GM18867 (cell line): ENCODE measurements around the gene MBNL3.

Experiments used
- ATAC-seq: cut with Tn5 transposase; IDR thresholded peaks from one replicate; pipeline ENCODE4 v1.9.1; 2021; ENCODE audit warnings: mild to moderate bottlenecking, moderate library complexity; ENCODE audit not compliant: unreplicated experiment

The MBNL3 gene

GRCh38 chrX:132425744-132426318 is 63.0 kb downstream of the MBNL3 start:
- no peak for ATAC-seq

DNA sequence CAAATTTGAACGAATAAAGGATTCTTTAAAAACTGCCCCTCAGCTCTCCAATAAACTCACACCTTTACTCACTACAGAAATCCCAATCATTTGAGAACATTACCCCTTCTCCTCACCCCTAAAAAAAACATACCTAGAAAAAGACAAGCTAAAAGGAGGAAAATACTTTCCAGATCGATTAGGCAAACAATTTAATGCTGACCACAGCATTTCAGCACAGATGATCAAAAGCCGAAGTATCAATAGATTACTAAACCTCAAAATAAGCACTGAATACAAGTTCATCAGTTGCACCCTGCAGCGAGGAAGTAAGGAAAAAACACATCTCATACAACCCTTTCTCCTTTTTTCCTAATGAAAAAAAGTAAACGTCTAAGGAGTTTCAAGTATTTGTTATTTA is 65.5 kb downstream of the MBNL3 start:
- ATAC-seq: no peak

DNA sequence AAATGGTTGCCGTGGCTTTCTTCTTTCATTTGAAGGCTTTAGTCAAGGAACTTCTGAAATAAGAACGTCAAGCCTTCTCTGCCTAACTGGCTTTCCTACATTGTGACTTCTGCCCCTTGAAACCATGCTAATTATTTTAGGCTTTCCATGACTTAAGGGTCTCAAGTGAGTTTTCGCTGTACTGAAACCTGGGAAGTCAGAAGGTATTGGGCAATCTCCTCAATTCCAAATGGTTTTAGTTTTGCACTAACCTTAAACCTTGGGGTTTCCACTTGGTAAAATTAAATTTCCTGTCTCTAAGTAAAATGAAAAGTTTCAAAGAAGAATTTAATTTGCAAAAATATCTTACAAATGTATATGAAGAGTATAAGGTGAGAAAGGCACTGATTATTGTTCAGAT is 73.8 kb downstream of the MBNL3 start:
- ATAC-seq: no peak

- no peak for ATAC-seq
These were observed 74.4 kb downstream of the MBNL3 start for GRCh38 chrX:132414404-132414803.

DNA sequence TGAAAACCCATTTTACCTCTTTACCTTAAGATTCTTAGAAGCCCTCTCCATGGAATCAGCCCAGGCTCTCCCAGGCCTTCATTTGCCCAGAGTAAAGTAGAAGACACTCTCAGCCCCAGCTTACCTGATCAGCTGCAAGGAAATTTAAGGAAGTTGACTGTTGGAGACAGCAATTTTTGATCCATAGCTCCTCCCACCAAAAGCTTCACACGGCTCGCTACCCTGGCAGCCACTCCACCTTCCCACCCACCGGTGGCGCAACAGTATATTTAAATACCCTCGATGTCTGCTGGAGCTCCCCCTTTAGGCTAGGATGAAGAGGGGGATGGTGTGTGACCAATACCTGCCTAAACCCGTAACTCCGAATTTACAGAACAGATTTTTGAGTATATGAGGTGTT is 75.4 kb downstream of the MBNL3 start:
- ATAC-seq: no peak

DNA sequence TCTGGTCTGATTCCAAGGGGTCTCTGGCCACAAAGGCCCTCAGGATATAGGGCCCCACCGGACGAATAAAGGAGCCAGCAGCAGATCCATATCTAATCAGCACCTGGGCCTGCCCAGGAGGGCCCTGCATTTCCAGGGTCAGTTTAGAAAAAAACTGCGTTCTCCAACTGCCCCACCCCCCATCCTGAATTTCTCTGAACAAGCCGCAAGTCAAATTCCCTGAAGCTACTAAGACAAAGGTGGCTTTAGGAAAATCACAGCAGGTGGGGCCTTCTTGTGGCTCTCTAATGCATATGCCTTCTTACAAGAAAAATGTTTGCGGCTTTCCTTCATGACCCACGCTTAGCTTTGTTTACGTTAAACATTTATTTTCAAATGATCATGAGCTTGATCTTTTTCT is 76.6 kb downstream of the MBNL3 start:
- ATAC-seq: no peak

DNA sequence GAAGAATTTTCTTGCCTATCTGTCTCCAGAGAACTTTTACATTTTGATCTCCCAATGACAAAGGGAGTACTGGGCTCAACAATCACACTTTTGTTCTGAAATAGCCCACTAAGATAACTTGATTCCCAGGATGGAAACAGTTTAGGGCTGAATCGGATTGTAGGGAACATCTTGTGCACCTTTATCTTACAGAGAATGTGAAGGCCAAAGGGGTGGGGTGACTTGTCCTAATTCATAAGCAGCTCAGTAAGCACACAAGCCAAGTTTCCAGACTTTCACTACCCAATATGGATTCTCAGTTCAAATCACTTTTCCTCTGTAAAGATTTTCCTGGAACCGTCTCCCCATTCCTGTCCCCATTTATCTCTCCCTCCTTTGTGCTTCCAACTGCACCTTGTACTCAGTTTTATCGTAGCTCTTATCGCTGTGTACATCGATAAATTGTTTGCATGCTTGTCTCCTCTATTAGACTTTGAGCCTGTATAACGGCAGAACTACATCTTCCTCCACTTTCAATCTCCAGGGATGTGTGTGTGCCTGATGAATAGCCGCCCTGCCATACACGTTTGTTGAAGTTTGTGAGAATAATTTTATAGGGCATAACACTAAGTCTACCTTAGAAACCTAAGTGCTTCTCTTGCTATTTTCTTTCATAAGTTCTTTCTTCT is 77.4 kb downstream of the MBNL3 start:
- no peak for ATAC-seq

- no peak for ATAC-seq
These were observed 78.9 kb downstream of the MBNL3 start for GRCh38 chrX:132409780-132410556.

DNA sequence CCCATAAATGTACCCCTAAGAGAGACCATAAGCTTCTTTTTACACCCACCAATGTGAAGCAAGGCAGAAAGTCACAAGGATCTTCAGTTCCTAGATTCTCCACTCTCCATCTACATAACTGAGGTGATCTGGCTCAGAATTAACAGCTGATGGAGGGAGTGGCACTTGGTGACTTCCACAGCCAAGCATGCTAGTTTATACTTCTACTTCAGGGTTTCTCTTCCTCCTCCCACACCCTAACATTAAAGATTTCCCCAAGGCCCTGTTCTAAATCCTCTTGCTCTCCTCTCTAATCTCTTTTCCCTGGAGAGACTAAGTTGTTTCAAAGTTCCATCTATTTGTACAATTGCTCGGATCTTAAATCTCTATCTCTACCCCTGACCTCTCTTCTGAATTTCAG is 81.1 kb downstream of the MBNL3 start:
- no peak for ATAC-seq

DNA sequence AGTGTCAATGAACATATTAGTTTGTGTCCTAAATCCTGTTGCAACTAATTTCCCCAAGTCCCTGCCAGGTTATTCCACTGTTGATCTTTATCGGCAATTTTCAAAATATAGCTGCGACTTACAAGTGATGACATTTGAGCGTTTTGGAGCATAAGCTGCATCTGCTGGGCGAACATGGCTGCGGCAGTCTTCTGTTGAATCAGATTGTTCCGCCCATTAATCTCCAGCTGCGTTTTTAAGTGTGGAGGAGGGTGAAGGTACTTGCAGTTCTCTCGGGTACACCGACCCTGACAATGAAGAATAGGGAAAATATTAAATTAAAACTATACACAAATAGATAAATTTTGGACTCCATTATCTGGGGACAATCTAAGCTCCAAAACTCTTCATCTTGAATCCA is 82.7 kb downstream of the MBNL3 start:
- ATAC-seq: no peak

DNA sequence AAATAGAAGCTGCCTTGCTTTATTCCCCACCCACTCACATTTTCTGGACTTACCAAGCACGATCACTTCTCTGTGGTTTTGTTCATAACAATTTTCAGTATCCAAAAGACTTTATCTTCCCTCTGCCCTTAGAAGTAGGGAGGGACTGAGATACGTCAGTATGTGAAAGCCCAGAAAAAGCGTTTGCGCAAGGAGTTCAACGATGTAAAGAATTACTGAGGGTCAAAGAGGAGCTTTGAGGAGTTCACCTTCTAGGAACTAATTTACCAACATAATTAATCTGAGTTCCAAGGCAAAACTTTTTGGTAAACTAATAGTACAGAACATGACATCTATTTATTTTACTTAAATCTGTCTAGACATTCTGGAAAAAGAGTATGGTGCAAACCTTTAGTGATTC is 84.6 kb downstream of the MBNL3 start:
- no peak for ATAC-seq

GRCh38 chrX:132401935-132402334 is 86.9 kb downstream of the MBNL3 start:
- no peak for ATAC-seq

DNA sequence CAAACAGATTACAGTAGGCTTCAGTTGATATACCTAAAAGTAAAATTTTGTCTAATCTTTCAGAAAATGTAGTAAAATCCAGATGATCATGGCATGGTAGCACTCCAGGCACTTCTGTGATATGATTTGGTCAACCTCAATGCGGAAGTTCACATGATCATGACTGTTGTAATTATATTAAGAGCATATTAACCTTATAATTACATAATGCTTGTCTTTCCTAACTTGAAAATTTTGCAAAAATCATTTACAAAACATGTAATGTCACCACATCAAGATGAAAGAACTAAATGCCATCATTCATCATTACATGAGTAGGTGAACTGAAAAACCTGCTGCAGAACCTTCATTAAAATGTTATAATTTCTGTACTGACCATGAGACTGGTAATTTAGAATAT is 88.1 kb downstream of the MBNL3 start:
- ATAC-seq: no peak

GRCh38 chrX:132395645-132396044 is 93.2 kb downstream of the MBNL3 start:
- no peak for ATAC-seq

DNA sequence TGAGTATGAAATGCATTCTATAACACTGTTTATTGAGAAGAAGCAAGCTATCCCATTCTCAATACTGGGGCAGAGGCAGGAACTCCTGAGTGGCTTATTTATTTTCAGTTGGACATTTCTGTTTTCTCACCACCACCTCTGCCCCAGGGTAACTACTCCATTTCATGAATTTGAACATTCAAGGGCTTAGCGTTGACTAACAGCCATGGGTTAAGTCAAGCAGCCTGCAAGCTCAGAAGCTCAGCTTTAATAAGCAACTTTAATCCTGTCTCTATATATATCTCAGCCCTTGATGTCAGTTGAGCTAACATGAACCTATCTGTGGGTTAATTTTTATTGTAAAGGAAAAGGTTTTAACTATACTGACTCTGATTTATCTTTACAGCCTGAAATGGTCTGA is 93.8 kb downstream of the MBNL3 start:
- ATAC-seq: no peak

DNA sequence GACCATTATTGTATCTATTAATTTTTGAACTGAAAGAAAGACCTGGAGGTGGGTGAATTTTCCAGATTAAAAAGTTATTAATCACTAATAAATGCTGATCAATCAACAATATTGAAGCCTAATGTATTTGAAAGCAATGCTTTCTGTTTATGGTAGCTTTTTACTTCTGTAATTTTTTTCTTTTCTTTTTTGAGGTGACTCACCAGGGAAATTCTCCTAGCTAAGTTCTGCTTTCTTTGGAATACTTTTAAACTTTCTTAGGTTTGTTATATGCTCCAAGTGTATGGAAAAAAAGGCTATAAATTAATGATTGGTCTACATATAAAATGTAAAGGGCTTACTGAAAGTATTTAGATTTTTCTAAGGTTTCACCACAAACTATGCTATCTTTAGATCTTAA is 94.2 kb downstream of the MBNL3 start:
- no peak for ATAC-seq

DNA sequence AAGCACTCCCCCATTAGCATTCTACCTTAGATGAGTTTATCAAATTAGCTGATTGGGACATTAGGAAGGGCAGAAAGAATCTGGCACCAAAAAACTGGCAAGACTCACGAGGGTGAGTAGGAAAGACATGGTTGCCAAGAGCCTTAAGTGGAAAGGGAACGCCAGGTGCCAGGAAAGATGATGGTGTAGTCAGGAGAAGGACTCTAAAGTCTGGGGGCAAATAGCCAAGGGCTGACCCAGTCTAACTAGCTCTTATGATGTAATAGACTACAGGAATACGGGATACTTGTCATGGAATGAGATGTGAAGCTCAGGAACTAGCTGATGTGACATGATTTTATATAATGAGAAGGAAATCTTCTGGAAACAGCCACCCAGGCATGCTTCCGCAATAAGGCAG is 94.8 kb downstream of the MBNL3 start:
- ATAC-seq: no peak

DNA sequence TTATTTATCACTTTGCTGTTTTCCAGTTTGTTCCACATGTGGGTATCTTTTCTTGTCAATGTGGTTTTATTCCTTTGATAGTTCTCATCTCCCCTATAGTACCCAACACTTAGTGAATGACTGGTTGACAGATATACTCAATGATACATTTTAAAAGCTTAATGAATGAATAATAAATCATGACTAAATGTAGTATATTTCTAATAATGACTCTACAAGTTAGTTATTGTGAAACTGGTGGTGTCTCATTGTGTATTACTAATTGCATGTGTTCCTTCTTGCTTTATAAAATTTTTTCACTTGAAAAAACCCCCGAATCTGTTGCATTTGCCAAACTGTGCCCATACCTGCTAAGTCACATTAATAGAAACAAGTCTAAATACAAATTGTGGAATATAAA is 95.4 kb downstream of the MBNL3 start:
- no peak for ATAC-seq

DNA sequence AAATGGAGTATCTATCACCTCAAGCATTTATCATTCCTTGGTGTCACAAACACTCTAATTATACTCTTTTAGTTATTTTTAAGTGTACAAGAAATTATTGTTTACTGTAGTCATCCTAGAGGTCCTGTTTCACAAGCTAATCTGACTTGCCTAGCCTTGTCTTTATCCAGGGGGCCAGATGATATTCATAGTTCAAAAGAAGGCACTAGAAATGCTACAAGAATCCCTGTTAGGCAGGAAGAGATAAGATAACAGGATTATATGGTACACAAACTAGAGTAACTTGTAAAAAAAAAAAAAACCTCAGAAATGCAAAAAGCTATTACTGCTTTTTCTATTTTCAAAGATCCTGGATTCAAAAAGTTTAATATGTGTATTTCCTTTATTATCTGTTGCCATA is 95.8 kb downstream of the MBNL3 start:
- no peak for ATAC-seq

DNA sequence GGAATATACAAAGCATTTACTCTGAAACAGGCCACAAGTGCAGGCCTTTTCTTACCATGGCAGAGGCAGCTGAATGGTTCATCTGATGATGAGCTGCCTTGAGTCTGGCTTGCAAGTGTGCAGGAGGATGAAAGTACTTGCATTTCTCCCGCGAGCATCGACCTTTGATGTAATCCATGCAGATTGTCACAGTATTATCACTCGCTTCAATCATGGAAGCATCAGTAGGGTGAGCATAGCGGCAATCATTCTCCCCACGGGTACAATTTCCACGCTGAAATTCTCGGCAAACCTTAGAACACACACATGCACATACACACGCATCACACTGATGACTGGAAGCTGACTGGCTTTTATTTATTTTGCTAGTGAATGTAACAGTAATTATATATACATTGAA is 98.0 kb downstream of the MBNL3 start:
- ATAC-seq: no peak

DNA sequence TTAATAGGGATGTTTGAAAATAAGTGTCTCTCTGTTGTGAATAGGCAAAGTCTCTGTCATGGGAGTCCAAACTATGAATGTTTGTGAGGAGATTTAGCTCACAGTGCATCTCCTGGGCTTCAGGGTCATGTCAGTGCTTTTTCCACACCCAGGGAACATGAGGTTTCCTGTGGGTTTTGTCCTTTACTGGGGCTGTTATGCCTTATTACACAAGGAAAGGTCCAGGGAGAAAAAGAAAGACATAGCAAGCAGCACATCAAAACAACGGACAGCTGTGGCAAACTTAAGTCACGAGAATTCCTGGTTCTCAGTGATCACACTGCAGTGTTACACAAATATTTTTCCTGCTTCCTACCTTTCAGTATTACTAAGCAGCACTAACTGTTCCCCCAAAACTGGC is 99.4 kb downstream of the MBNL3 start:
- ATAC-seq: no peak

DNA sequence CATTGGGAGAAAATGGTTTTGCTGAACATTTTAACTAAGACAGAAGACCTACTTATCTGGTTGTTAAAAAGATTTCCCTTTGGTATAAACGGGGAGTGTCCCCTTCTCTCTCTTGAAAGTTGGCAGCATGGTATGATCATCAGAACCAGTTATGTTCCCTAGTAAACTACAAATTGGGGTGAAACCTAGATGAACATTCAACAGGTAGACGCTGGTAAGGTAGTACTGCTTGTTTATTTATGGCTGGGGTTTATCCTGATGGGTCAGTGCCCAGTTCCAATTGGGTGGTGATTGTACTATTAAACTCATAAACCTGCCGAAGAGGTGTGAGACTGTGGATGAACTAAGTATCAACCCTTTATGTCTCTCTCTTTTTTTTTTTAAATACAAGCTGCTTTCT is 100.5 kb downstream of the MBNL3 start:
- no peak for ATAC-seq
